Mucosa of rectum (tissue), 2 donors: Measurements from ENCODE around the gene TAF1A.

Experiments used
- H3K27ac ChIP-seq, 2 donors: one replicate each; pipeline ENCODE4 v1.7.0; 2013; ENCODE audit warnings: inconsistent platforms in 2 of 2, low read depth in 2 of 2, low read length in 2 of 2
- H3K27me3 ChIP-seq, 2 donors: one replicate each; pipeline ENCODE4 v1.7.0; 2013; ENCODE audit warnings: low read length in 2 of 2; ENCODE audit not compliant: control insufficient read depth in 2 of 2, insufficient read depth in 2 of 2
- H3K36me3 ChIP-seq, 2 donors: one replicate each; pipeline ENCODE4 v1.7.0; 2013; ENCODE audit warnings: low read length in 2 of 2; ENCODE audit not compliant: control insufficient read depth in 2 of 2, insufficient read depth in 2 of 2
- H3K4me1 ChIP-seq, 2 donors: one replicate each; pipeline ENCODE4 v1.7.0; 2013; ENCODE audit warnings: low read length in 2 of 2, mild to moderate bottlenecking in 1 of 2; ENCODE audit not compliant: control insufficient read depth in 2 of 2, insufficient read depth in 2 of 2
- H3K4me3 ChIP-seq, 2 donors: one replicate each; pipeline ENCODE4 v1.7.0; 2013; ENCODE audit warnings: low read length in 2 of 2
- H3K9ac ChIP-seq, 2 donors: one replicate each; pipeline ENCODE4 v1.7.0; 2013; ENCODE audit warnings: low read length in 2 of 2, low read depth in 1 of 2, mild to moderate bottlenecking in 1 of 2
- H3K9me3 ChIP-seq, 2 donors: one replicate each; pipeline ENCODE4 v1.7.0; 2013; ENCODE audit warnings: low read length in 2 of 2; ENCODE audit not compliant: control insufficient read depth in 2 of 2
- donor health status: healthy.
- donor health status: Normal muscosa, but diverticular disease.

Gene TAF1A

GRCh38 chr1:222570837-222571236, 18.9 kb downstream of the TAF1A start:
- Histone ChIP-seq H3K27ac (no peak overlapping the region), H3K4me3 (no peak overlapping the region), H3K4me1 (no peaks in the 10 kb centered on the region), H3K36me3 (peaks cover 10 to 23% of the 10 kb centered on the region in 2 donors), H3K9ac (no peak overlapping the region), H3K27me3 (no peaks in the 10 kb centered on the region), H3K9me3 (no peaks in the 10 kb centered on the region)

DNA sequence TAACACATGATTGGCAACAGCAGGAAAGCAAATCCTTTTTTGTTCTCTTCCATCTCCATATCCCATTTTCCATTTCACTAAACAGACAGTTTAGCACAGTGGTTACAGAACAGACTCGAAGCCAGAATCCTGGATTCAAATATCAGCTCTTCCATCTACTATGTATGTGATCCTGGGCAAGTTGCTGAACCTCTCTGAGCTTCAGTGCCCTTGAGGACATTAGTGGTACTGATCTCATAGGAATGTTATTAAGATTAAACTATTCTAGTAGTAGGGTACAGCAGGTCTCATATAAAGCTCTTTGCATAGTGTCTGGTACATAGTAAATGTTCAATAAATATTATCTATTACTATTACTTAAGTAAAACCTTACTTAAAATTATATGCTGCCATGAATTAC, 28.1 kb downstream of the TAF1A start:
- Histone ChIP-seq H3K4me1 (no peaks in the 10 kb centered on the region), H3K36me3 (peaks cover 9 to 18% of the 10 kb centered on the region in 2 donors)

DNA sequence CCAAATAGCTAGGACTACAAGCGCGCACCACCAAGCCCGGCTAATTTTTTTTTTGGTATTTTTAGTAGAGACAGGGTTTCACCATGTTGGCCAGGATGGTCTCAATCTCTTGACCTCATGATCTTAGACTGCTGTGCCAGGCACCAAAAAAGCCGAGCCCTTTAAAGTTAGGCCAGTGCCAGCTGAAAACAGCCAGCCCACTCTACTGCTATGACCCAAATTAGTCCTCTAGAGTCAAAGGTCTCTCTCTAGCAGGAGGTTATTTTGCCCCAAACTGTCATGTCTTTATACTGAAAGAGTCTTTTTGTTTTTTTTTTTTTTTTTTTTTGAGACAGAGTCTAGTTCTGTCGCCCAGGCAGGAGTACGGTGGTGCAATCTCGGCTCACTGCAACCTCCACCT, 32.2 kb downstream of the TAF1A start:
- Histone ChIP-seq H3K27ac (no peak overlapping the region), H3K27me3 (no peaks in the 10 kb centered on the region), H3K4me3 (no peak overlapping the region), H3K9me3 (no peaks in the 10 kb centered on the region), H3K36me3 (peaks cover 10 to 15% of the 10 kb centered on the region in 2 donors), H3K4me1 (no peaks in the 10 kb centered on the region), H3K9ac (no peak overlapping the region)

More for the DNA sequence above, 28.1 kb downstream of the TAF1A start:
- Histone ChIP-seq H3K27ac (no peak overlapping the region), H3K27me3 (no peaks in the 10 kb centered on the region), H3K9me3 (no peaks in the 10 kb centered on the region), H3K4me3 (no peak overlapping the region), H3K9ac (no peak overlapping the region)

GRCh38 chr1:222557148-222557547, 32.6 kb downstream of the TAF1A start:
- Histone ChIP-seq H3K4me1 (no peaks in the 10 kb centered on the region), H3K9ac (no peak overlapping the region), H3K4me3 (no peak overlapping the region), H3K27me3 (no peaks in the 10 kb centered on the region), H3K9me3 (no peaks in the 10 kb centered on the region), H3K36me3 (peaks cover 10 to 15% of the 10 kb centered on the region in 2 donors), H3K27ac (no peak overlapping the region)

GRCh38 chr1:222555992-222556615, 33.6 kb downstream of the TAF1A start:
- peaks cover 10 to 12% of the 10 kb centered on the region in 2 donors for H3K36me3 ChIP-seq
- no peaks in the 10 kb centered on the region for H3K9me3 ChIP-seq
- H3K27ac ChIP-seq, result no peak overlapping the region
- no peak overlapping the region for H3K4me3 ChIP-seq
- no peak overlapping the region for H3K9ac ChIP-seq
- H3K4me1 ChIP-seq, result no peaks in the 10 kb centered on the region
- H3K27me3 ChIP-seq, result no peaks in the 10 kb centered on the region

GRCh38 chr1:222554177-222554576, 35.6 kb downstream of the TAF1A start:
- no peak overlapping the region for H3K9ac ChIP-seq
- H3K9me3 ChIP-seq, result no peaks in the 10 kb centered on the region
- no peak overlapping the region for H3K27ac ChIP-seq
- peaks cover 6 to 7% of the 10 kb centered on the region in 2 donors for H3K36me3 ChIP-seq
- no peaks in the 10 kb centered on the region for H3K27me3 ChIP-seq
- no peak overlapping the region for H3K4me3 ChIP-seq
- H3K4me1 ChIP-seq, result no peaks in the 10 kb centered on the region

DNA sequence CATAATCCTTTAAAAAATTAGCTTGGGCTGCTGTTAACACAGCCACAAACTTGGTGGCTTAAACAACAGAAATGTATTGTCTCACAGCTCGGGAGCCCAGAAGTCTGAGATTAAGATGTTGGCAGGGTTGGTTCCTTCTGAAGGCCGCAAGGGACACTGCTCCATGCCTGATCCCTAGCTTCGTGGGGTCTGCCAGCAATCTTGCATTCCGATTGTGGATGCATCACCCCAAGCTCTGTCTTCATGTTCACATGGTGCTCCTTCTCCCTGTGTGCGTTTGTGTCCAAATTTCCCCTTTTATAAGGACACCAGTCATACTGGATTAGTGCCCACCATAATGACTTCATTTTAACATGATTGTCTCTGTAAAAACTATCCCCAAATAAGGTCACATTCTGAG, 36.9 kb downstream of the TAF1A start:
- H3K9me3 ChIP-seq, result no peaks in the 10 kb centered on the region
- no peaks in the 10 kb centered on the region for H3K27me3 ChIP-seq
- no peak overlapping the region for H3K9ac ChIP-seq
- no peaks in the 10 kb centered on the region for H3K4me1 ChIP-seq
- no peak overlapping the region for H3K27ac ChIP-seq
- no peak overlapping the region for H3K4me3 ChIP-seq
- peaks cover 4 to 6% of the 10 kb centered on the region in 2 donors for H3K36me3 ChIP-seq

DNA sequence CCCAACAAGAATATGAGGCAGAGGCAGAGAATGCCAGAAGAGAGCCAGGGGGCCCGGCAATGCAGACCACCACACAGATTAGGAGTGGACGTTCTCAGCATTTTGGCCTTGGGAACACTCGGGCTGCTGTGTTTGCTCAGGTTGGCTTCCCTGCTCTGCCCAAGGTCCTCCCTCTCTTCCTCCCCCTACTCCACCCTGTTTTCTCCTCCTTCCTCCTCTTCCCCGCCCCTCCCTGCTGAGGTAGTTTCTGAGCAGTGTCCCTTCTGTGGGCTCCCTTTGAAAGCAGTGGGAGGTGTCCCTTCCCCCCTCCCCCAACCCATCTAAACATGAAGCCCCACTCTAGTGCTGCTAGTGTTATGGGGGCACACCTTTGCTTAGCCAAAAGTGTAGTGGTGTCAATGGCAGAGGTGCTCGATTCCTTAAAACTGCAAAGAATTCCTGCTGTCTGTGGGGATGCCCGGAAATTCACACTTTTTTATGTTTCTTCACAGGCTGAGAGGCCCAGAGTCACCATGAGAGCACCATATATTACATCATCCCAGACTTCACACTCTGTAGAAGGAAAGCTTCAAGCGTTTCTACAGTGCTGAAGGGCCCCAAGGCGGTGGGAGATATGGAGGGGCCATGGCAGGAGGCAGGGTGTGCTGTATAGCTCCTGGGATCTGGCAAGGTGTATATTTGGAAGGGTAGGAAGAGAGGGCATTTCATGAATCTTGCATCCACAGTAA, 41.6 kb downstream of the TAF1A start, which contains the start of gene HHIPL2:
Gene HHIPL2 (minus strand): TSS at position 161 of the 728 bp plus-strand sequence. CDS start 60 bp downstream, at position 101.
- no peaks in the 10 kb centered on the region for H3K4me1 ChIP-seq
- no peaks in the 10 kb centered on the region for H3K9me3 ChIP-seq
- no peak within 1 kb of the TSS for H3K9ac ChIP-seq
- no peak within 1 kb of the TSS for H3K4me3 ChIP-seq
- no peaks in the 10 kb centered on the region for H3K36me3 ChIP-seq
- H3K27ac ChIP-seq, result no peak within 1 kb of the TSS
- H3K27me3 ChIP-seq, result peaks cover 0 to 2% of the 10 kb centered on the region in 2 donors

DNA sequence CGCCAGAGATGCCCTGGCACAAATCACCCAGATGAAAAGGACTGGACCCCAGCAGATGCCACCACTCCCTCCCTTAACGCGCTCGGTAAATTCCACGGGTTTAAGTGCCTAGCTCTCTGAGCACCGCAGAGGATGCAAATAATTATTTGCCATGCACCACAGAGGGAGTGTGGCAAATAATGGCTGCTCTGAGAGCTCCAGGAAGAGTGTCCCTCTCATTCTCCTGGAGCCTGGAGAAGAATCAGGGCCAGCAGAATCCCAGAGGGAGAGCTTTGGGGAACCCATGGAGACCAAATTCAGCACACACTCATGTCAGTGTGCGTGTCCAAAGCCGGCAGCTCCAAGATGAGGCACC, 42.5 kb downstream of the TAF1A start:
- Histone ChIP-seq H3K27ac (no peak overlapping the region), H3K4me1 (no peaks in the 10 kb centered on the region), H3K9ac (no peak overlapping the region), H3K27me3 (peaks cover 0 to 2% of the 10 kb centered on the region in 2 donors), H3K9me3 (no peaks in the 10 kb centered on the region), H3K4me3 (no peak overlapping the region), H3K36me3 (no peaks in the 10 kb centered on the region)

DNA sequence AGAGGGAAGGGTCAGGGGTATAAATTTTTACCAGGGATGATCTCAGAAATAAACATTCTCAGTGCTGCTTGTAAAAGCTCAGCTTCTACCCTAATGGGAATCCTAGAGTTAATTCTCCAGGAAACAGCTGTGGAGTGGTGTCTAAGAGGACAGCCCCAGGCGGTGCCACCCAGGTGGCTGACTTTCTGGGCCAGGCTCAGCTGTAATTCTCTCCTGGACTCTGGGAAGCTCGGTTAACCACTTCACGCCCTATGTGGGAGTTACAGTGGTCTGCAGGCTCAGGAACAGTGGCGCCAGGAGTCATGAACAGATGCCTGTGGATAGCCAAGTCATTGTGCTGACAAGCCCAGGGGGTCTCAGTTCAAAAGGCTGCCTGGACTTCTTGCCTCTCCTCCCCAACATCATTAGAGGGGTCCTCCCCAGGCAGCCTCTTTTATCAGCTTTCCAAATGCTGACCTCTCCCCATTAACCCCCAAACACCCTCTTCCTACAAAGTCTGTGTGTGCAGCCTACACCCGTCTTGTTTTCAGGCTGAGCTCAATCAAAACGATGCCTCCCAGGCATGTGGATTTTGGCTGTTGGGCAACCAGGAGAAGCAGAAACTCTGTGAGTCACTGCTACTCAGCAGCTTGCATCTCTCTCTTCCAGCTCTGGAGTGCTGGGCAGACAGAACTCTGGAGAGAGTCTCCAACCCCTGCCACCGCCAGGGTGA, 43.0 kb downstream of the TAF1A start:
- Histone ChIP-seq H3K4me1 (no peaks in the 10 kb centered on the region), H3K4me3 (no peak overlapping the region), H3K27ac (no peak overlapping the region), H3K36me3 (no peaks in the 10 kb centered on the region), H3K9ac (no peak overlapping the region), H3K27me3 (peaks cover 0 to 2% of the 10 kb centered on the region in 2 donors), H3K9me3 (no peaks in the 10 kb centered on the region)
